Activated T-helper 2 cell treated with anti-CD3 and anti-CD28 coated beads, Interferon-gamma antibody, Interleukin-2, Interleukin-4, amounts not matched to agents 10 μg/mL and 5 μg/mL and 100 μg/mL, durations not matched to agents 14 hours and 24 hours and 36 hours (primary cell): ENCODE data around the gene OR4A16. TPM values are rescaled to one million over a fixed set of nuclear protein-coding genes. Genes with fewer than 3 reads are reported as not detected.

Experiments used
- DNase-seq: peaks from one replicate; pipeline ENCODE4 v3.0.0; 2021; ENCODE audit warnings: low spot score
- H3K27ac Mint-ChIP-seq: one replicate; pipeline ENCODE4 v1.8.0; 2021; ENCODE audit warnings: mixed read lengths
- H3K27me3 Mint-ChIP-seq: one replicate; pipeline ENCODE4 v1.8.0; 2021; ENCODE audit warnings: low read depth, mixed read lengths
- H3K36me3 Mint-ChIP-seq: one replicate; pipeline ENCODE4 v1.8.0; 2021; ENCODE audit warnings: low read depth, mixed read lengths
- H3K4me1 Mint-ChIP-seq: one replicate; pipeline ENCODE4 v1.8.0; 2021; ENCODE audit warnings: low read depth, mixed read lengths
- H3K4me3 Mint-ChIP-seq: one replicate; pipeline ENCODE4 v1.8.0; 2021; ENCODE audit warnings: low read depth, mild to moderate bottlenecking, moderate library complexity, mixed read lengths
- H3K9me3 Mint-ChIP-seq: one replicate; pipeline ENCODE4 v1.8.0; 2021; ENCODE audit warnings: mixed read lengths
- intact Hi-C: fragments of 100-400 bp; cut with micrococcal nuclease; formaldehyde crosslinking; loops from one replicate; pipeline ENCODE4 v1.15.1; 2023
- total RNA-seq: library from RNA; stranded (reverse); gene quantifications from 2 replicates; pipeline ENCODE4 v1.2.3, GENCODE V29; 2022

OR4A16 gene, protein sequence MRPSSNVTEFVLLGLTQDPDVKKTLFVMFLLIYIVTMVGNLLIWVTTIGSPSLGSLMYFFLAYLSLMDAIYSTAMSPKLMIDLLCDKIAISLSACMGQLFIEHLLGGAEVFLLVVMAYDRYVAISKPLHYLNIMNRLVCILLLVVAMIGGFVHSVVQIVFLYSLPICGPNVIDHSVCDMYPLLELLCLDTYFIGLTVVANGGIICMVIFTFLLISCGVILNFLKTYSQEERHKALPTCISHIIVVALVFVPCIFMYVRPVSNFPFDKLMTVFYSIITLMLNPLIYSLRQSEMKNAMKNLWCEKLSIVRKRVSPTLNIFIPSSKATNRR
- not detected in 2 replicates for total RNA-seq

GRCh38 chr11:55342901-55343300 lies at the start of gene OR4A16:
Gene OR4A16 (plus strand): TSS chr11:55343201. CDS start chr11:55343201, 0 bp downstream.
- Mint-ChIP-seq H3K36me3 (no peaks in the 10 kb centered on the region), H3K9me3 (peaks cover 57% of the 10 kb centered on the region), H3K4me3 (no peak within 1 kb of the TSS), H3K27ac (no peak within 1 kb of the TSS), H3K4me1 (no peaks in the 10 kb centered on the region), H3K27me3 (no peaks in the 10 kb centered on the region)
- intact Hi-C loops, result no loop called here
- no peak for DNase-seq

- no peaks in the 10 kb centered on the region for H3K4me1 Mint-ChIP-seq
Measured at GRCh38 chr11:55324500-55324899, 18.5 kb upstream of the OR4A16 start.

DNA sequence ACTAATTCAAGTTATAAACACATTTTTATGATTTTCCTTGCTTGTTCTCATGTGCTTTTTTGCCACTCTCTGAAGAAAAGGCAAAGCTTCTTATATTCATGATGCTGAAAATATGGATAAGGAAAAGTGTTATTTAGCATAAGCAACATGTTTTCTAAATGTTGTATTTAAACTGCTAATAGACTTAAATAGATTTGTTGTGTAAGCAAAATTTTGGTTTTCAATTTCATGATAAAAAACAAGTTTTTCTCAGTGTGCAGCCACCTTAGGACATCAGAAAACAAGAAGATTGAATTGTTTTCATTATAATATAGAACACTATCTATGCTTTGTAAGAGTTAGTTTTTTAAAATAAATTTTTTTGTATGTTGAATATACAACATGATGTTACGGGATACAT lies 2.3 kb downstream of the OR4A16 start:
- intact Hi-C loops, result no loop called here
- Mint-ChIP-seq H3K36me3 (no peaks in the 10 kb centered on the region), H3K4me1 (no peaks in the 10 kb centered on the region), H3K27ac (no peak overlapping the region), H3K27me3 (no peaks in the 10 kb centered on the region), H3K4me3 (no peak overlapping the region), H3K9me3 (peaks cover 56% of the 10 kb centered on the region)
- DNase-seq, result no peak

More at GRCh38 chr11:55324500-55324899, 18.5 kb upstream of the OR4A16 start:
- no peak for DNase-seq
- H3K4me3 Mint-ChIP-seq, result no peak overlapping the region
- H3K27me3 Mint-ChIP-seq, result no peaks in the 10 kb centered on the region
- no peak overlapping the region for H3K27ac Mint-ChIP-seq
- H3K36me3 Mint-ChIP-seq, result no peaks in the 10 kb centered on the region
- intact Hi-C loops, result no loop called here
- peaks cover 48% of the 10 kb centered on the region for H3K9me3 Mint-ChIP-seq

DNA sequence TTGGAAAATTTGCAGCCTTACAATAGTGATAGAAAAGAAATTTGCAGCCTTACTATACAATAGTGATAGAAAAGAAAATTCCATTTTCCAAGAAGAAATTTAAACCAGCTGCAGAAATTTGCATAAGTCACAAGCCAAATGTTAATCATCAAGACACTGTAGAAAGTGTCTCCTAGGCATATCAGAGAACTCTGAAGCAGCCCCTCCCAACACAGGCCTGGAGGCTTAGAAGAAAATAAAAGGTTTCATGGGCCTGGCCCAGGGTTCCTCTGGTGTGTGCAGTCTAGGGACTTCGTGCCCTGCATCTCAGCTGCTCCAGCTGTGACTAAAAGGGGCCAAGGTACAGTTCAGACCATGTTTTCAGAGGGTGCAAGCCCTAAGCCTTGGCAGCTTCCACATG lies 6.0 kb downstream of the OR4A16 start:
- no peaks in the 10 kb centered on the region for H3K36me3 Mint-ChIP-seq
- no peak for DNase-seq
- no peaks in the 10 kb centered on the region for H3K4me1 Mint-ChIP-seq

GRCh38 chr11:55357560-55358184 lies 14.7 kb downstream of the OR4A16 start:
- peaks cover 52% of the 10 kb centered on the region for H3K9me3 Mint-ChIP-seq
- no peaks in the 10 kb centered on the region for H3K4me1 Mint-ChIP-seq
- H3K4me3 Mint-ChIP-seq, result no peak overlapping the region

More for the DNA sequence above, 6.0 kb downstream of the OR4A16 start:
- Mint-ChIP-seq H3K9me3 (peaks cover 42% of the 10 kb centered on the region), H3K4me3 (no peak overlapping the region), H3K27me3 (no peaks in the 10 kb centered on the region), H3K27ac (no peak overlapping the region)
- intact Hi-C loops, result no loop called here

DNA sequence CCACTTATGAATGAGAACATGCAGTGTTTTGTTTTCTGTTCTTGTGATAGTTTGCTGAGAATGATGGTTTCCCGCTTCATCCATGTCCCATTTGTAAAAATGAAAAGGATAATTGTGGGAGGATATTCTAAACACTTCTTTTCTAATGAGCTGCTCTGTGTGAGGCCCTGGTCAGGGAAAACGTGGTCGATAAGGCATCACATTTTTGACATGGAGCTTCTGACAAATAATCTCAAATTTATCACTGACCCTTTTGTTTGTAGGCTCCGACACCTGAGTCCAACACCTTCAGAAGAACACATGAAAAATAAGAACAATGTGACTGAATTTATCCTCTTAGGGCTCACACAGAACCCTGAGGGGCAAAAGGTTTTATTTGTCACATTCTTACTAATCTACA lies 24.7 kb downstream of the OR4A16 start, which contains the start of gene OR4A15:
OR4A15 (plus strand) TSS at position 301 of the 400 bp plus-strand sequence; CDS start at position 301, 0 bp downstream.
- intact Hi-C loops, result no loop called here
- H3K27me3 Mint-ChIP-seq, result no peaks in the 10 kb centered on the region
- H3K9me3 Mint-ChIP-seq, result peaks cover 60% of the 10 kb centered on the region
- DNase-seq, result no peak
- H3K4me3 Mint-ChIP-seq, result no peak within 1 kb of the TSS
- H3K36me3 Mint-ChIP-seq, result no peaks in the 10 kb centered on the region
- no peak within 1 kb of the TSS for H3K27ac Mint-ChIP-seq
- H3K4me1 Mint-ChIP-seq, result no peaks in the 10 kb centered on the region

More at GRCh38 chr11:55357560-55358184, 14.7 kb downstream of the OR4A16 start:
- H3K36me3 Mint-ChIP-seq, result no peaks in the 10 kb centered on the region
- DNase-seq, result no peak
- H3K27ac Mint-ChIP-seq, result no peak overlapping the region
- no peaks in the 10 kb centered on the region for H3K27me3 Mint-ChIP-seq
- intact Hi-C loops, result no loop called here

Other genes starting within 250 kb of the OR4A16 start
- not detected in 2 replicates for gene TRIM48, start 81.0 kb upstream of the OR4A16 start, total RNA-seq
- gene OR4A15, start 24.8 kb downstream of the OR4A16 start, total RNA-seq, result not detected in 2 replicates
- gene OR4C15, start 211.3 kb downstream of the OR4A16 start, total RNA-seq, result not detected in 2 replicates
- not detected in 2 replicates for gene OR4C16, start 228.9 kb downstream of the OR4A16 start, total RNA-seq